ENCODE results near the gene IGSF5. TPM values are rescaled to one million over a fixed set of nuclear protein-coding genes. Genes with fewer than 3 reads are reported as not detected.

The IGSF5 gene
- total RNA-seq, 1 donor from 2014 or later: not detected

- no peak for TF ChIP-seq CTCF (IDR thresholded peaks at IDR 0.05; ENCODE audit: partially characterized antibody, unreplicated experiment)
- Mint-ChIP-seq H3K27ac (ENCODE audit: unreplicated experiment) (no peak overlapping the region), H3K27me3 (ENCODE audit: unreplicated experiment) (no peaks in the 10 kb centered on the region), H3K4me1 (ENCODE audit: low read depth, unreplicated experiment) (no peaks in the 10 kb centered on the region), H3K36me3 (ENCODE audit: unreplicated experiment) (peaks cover 6% of the 10 kb centered on the region), H3K9me3 (ENCODE audit: unreplicated experiment) (peaks cover 5% of the 10 kb centered on the region), H3K4me3 (ENCODE audit: unreplicated experiment) (no peak overlapping the region)
- no peak for DNase-seq
Measured at GRCh38 chr21:39714331-39714730, 30.7 kb upstream of the IGSF5 start.

- H3K4me3 Mint-ChIP-seq (ENCODE audit: unreplicated experiment): no peak overlapping the region
- H3K27ac Mint-ChIP-seq (ENCODE audit: unreplicated experiment): no peak overlapping the region
- no peaks in the 10 kb centered on the region for H3K27me3 Mint-ChIP-seq (ENCODE audit: unreplicated experiment)
- H3K9me3 Mint-ChIP-seq (ENCODE audit: unreplicated experiment): peaks cover 3% of the 10 kb centered on the region
- peak; percentile 65 for DNase-seq
- no peaks in the 10 kb centered on the region for H3K36me3 Mint-ChIP-seq (ENCODE audit: unreplicated experiment)
- H3K4me1 Mint-ChIP-seq (ENCODE audit: low read depth, unreplicated experiment): no peaks in the 10 kb centered on the region
- peak; percentile 86 for TF ChIP-seq CTCF (IDR thresholded peaks at IDR 0.05; ENCODE audit: partially characterized antibody, unreplicated experiment)
Measured at GRCh38 chr21:39715804-39716397, 29.1 kb upstream of the IGSF5 start.

GRCh38 chr21:39720126-39720778 is 24.7 kb upstream of the IGSF5 start:
- H3K4me3 Mint-ChIP-seq (ENCODE audit: unreplicated experiment): no peak overlapping the region
- no peaks in the 10 kb centered on the region for H3K27me3 Mint-ChIP-seq (ENCODE audit: unreplicated experiment)
- no peak for DNase-seq
- no peak overlapping the region for H3K27ac Mint-ChIP-seq (ENCODE audit: unreplicated experiment)
- no peak for TF ChIP-seq CTCF (IDR thresholded peaks at IDR 0.05; ENCODE audit: partially characterized antibody, unreplicated experiment)
- peaks cover 9% of the 10 kb centered on the region for H3K9me3 Mint-ChIP-seq (ENCODE audit: unreplicated experiment)
- peaks cover 11% of the 10 kb centered on the region for H3K36me3 Mint-ChIP-seq (ENCODE audit: unreplicated experiment)
- H3K4me1 Mint-ChIP-seq (ENCODE audit: low read depth, unreplicated experiment): no peaks in the 10 kb centered on the region

GRCh38 chr21:39721885-39722284 is 23.1 kb upstream of the IGSF5 start:
- Mint-ChIP-seq H3K27me3 (ENCODE audit: unreplicated experiment) (no peaks in the 10 kb centered on the region), H3K36me3 (ENCODE audit: unreplicated experiment) (peaks cover 11% of the 10 kb centered on the region), H3K27ac (ENCODE audit: unreplicated experiment) (no peak overlapping the region), H3K4me3 (ENCODE audit: unreplicated experiment) (no peak overlapping the region), H3K4me1 (ENCODE audit: low read depth, unreplicated experiment) (no peaks in the 10 kb centered on the region), H3K9me3 (ENCODE audit: unreplicated experiment) (peaks cover 9% of the 10 kb centered on the region)
- TF ChIP-seq CTCF (IDR thresholded peaks at IDR 0.05; ENCODE audit: partially characterized antibody, unreplicated experiment): no peak
- no peak for DNase-seq

GRCh38 chr21:39724944-39725343 is 20.0 kb upstream of the IGSF5 start:
- H3K36me3 Mint-ChIP-seq (ENCODE audit: unreplicated experiment): peaks cover 11% of the 10 kb centered on the region
- no peak for DNase-seq
- no peak overlapping the region for H3K27ac Mint-ChIP-seq (ENCODE audit: unreplicated experiment)

More at GRCh38 chr21:39724944-39725343, 20.0 kb upstream of the IGSF5 start:
- H3K4me3 Mint-ChIP-seq (ENCODE audit: unreplicated experiment): no peak overlapping the region
- TF ChIP-seq CTCF (IDR thresholded peaks at IDR 0.05; ENCODE audit: partially characterized antibody, unreplicated experiment): no peak
- no peaks in the 10 kb centered on the region for H3K27me3 Mint-ChIP-seq (ENCODE audit: unreplicated experiment)
- no peaks in the 10 kb centered on the region for H3K4me1 Mint-ChIP-seq (ENCODE audit: low read depth, unreplicated experiment)
- H3K9me3 Mint-ChIP-seq (ENCODE audit: unreplicated experiment): peaks cover 9% of the 10 kb centered on the region

Measured in glutamatergic neuron (in vitro differentiated cells).